HG03432 (cell line): ENCODE data around the gene BCR.

Source experiments
- ATAC-seq: cut with Tn5 transposase; IDR thresholded peaks from one replicate; pipeline ENCODE4 v1.9.1; 2021; ENCODE audit warnings: mild to moderate bottlenecking, moderate library complexity; ENCODE audit not compliant: unreplicated experiment

BCR gene

DNA sequence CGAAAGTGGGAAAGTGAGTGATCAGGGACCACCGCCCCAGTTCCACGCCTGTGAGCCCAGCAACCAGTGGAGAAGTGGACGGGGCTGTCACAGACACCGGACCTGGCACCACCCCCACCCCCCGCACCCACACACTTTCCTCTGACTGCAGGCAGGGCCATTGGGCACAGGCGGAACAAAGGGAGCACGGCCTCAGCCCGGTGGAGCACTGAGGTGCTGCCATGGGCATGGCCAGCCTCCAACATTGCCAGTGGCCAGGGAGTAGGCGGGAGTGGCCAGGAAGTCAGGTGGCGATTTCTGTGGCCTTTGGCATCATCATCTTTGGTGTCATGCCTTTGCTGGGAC, 78.5 kb downstream of the BCR start:
- no peak for ATAC-seq

DNA sequence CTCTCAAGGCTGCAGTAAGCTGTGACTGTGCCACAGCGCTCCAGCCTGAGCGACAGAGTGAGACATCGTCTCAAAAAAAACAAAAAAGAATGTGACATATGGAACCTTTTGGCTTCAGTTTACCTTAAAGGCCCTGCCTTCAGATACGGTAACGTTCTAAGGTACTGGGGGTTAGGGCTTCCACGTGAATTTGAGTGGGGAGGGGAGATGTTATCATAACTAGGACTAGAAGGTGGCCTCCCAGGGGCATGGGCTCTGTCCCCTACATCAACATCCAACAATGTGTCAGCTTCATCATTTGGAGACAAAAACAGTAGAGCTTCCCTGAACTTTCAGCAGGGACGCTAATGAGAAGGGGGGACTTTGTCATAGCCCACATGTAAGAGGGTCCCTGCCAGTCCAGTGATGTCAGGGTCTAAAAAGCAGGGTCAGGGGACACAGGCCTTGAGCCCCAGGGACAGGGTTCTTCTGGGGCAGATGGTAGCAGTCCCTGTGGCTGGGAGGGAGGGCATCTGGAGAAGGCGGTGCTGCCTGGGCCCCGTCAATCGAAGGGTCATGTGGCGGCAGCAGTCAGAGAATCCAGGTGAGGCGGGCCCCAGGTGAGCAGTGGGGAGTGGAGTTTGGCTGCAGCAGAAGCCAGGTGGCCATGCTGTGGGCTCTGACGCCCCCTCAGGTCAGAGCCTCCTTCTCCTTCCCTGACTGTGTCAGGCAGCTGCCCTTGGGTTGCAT, 79.8 kb downstream of the BCR start:
- ATAC-seq = no peak

DNA sequence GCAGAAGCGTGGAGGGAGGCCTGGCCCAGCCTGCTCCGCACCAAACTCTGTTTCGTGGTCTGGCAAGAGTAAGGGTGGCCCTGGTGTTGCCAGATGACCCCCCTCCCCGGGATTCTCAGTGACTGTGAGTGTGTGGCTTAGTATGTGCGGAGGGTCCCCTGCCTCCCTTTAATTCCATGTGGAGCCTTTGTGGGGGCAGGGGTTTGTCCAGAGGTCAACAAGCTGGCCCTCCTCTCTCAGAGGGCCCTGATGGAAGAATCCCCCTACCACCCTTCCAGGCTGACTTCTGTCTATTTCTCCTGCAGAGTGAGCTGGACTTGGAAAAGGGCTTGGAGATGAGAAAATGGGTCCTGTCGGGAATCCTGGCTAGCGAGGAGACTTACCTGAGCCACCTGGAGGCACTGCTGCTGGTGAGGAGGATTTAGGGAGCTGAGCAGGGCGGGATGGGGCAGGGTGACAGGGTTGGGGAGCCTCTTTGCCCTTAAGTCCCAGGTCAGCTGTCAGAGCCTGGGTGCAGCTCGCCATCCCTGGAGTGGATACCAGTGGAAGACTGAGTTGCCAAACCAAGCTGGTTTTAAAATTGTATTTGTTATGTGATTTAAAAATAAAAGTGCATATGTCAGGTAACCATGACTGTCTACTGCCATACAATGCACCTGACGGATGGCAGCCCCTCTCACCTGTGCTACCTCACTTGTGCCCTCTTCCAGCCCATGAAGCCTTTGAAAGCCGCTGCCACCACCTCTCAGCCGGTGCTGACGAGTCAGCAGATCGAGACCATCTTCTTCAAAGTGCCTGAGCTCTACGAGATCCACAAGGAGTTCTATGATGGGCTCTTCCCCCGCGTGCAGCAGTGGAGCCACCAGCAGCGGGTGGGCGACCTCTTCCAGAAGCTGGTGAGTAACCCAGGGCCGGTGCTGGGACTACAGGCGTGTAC, 80.6 kb downstream of the BCR start:
- ATAC-seq = no peak

DNA sequence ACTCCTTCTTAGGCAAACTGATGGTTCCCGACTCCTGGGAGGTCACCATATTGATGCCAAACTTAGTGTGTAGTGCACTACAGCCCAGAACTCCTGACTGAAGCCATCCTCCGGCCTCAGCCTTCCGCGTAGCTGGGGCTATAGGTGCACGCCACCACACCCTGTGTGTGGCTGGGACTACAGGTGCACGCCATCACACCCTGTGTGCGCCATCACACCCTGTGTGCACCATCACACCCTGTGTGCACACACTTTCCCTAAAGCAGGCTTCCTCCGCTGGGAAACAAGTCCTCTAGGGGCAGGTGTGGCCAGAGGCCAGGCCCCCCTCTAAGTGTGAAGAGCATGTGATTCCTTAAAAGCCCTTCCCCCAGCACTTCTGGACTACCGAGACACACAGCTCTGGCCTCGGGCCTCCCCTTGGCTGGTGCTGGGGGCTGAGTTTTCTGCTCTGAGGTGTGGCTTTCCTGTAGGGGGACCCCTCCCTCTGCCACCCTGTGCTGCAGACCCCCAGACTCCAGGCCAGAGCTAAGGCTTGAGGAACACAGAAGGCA, 81.7 kb downstream of the BCR start:
- ATAC-seq = no peak

DNA sequence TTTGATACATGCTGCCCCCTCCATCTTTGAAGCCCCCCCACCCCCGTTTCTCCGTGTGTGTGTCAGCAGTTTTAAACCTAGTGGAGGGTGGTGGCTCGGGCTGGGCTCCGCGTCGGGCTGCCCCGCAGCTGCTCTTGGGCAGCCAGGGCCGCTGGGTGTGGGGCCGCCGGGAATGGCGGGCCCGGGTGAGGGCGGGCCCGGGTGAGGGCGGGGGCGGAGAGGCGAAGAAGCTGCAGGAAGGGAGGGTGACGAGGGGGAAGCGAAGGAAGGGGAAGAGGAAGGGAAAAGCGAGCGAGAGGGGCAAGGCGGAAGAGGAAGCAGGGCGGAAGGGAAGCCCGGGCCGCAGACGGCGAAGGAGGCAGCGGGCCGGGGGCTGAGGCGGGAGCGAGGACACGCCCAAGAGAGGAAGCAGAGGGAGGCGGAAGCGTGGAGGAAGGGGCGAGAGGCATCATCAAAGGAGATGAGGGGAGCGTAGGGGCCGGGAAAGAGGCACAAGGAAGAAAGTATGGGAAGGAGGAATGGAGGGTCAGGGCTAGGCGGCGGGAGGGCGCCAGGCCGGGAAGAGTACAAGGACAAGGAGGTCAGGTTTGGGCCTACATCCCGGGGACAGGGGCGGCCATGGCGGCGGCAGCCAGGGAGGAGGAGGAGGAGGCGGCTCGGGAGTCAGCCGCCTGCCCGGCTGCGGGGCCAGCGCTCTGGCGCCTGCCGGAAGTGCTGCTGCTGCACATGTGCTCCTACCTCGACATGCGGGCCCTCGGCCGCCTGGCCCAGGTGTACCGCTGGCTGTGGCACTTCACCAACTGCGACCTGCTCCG, 82.4 kb downstream of the BCR start:
- ATAC-seq = no peak

DNA sequence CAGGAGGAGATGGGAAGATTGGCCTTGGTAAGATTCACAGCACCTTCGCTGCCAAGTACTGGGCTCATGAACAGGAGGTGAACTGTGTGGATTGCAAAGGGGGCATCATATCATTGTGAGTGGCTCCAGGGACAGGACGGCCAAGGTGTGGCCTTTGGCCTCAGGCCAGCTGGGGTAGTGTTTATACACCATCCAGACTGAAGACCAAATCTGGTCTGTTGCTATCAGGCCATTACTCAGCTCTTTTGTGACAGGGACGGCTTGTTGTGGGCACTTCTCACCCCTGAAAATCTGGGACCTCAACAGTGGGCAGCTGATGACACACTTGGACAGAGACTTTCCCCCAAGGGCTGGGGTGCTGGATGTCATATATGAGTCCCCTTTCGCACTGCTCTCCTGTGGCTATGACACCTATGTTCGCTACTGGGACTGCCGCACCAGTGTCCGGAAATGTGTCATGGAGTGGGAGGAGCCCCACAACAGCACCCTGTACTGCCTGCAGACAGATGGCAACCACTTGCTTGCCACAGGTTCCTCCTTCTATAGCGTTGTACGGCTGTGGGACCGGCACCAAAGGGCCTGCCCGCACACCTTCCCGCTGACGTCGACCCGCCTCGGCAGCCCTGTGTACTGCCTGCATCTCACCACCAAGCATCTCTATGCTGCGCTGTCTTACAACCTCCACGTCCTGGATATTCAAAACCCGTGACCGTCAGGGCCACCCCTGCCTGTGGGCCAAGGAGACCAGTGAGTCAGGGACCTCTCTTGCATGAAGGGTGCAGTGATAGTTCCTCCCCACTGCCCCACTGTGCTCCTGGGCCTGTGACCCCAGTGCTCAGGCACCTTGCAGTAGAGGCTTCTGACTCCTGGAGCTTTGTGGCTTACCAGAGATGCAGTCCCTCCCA, 83.6 kb downstream of the BCR start:
- no peak for ATAC-seq

DNA sequence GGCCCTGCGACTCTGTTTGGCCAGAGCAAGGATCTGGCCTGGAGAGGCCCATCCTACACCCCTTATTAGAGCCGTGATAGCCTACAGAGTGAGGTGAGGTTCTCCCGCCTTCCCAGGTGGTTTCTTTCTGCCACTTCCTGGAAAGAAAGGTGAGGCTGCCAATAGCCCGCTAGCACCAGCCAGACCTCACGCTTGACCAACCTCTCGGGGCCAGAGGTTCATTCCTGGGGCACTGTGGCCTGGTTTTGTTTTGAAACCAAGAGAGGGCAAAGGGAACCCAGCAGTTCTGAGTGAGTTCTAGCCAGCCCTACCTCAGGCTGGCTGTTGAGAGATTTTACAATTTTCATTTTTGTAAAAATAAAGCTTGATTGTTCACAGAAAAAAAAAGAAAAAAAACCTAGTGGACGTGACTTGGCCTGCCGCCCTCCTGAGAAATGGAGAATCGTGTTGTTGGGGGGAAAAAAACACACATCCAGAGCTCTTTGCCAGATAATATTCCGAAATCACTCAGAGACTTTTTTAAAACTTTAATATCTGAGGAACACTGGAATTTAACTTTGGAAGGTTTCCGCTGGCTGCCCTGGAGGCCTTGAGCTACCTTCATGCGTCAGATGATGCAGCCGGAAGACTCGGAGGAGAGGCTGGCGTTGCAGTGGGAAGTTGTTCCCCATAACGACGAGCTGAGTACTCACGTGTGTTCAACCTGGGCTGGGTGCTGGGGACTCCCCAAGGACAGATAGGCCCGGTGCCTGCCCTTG, 84.5 kb downstream of the BCR start:
- no peak for ATAC-seq

DNA sequence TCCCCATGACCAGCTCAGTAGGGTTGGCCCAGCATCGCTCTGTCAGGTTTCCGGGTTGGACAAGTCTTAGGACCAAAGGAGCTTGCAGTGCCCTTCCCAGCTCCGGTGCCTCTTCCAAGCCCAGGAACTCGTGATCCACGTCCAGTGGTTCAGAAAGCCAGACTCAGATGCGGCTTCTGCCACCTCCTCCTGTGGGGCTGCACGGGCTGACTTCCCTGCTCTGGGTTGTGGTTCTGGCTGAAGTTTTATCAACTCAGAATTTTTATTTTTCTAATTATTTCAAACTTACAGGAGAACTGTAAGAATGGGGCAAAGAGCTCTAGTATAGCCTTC, 85.0 kb downstream of the BCR start:
- ATAC-seq = no peak

DNA sequence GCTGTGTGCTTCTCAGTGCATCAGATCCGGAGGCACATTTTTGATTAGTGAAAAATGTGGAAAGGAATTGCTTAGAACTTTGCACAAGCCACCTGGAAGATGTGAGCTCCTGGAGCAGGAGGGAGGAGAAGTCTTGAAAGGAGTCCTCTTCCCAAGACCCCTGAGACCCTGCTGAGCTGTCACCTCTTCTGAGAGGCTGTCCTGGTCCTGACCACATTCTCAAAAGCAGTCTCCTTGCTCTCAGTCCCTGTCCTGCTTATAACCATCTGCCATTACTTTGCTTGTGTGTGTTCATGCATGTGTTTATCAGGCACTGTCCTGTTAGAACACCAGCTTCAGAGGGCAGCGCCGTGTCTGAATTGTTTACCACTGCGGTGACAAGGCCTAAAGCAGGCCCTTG, 86.5 kb downstream of the BCR start:
- no peak for ATAC-seq

DNA sequence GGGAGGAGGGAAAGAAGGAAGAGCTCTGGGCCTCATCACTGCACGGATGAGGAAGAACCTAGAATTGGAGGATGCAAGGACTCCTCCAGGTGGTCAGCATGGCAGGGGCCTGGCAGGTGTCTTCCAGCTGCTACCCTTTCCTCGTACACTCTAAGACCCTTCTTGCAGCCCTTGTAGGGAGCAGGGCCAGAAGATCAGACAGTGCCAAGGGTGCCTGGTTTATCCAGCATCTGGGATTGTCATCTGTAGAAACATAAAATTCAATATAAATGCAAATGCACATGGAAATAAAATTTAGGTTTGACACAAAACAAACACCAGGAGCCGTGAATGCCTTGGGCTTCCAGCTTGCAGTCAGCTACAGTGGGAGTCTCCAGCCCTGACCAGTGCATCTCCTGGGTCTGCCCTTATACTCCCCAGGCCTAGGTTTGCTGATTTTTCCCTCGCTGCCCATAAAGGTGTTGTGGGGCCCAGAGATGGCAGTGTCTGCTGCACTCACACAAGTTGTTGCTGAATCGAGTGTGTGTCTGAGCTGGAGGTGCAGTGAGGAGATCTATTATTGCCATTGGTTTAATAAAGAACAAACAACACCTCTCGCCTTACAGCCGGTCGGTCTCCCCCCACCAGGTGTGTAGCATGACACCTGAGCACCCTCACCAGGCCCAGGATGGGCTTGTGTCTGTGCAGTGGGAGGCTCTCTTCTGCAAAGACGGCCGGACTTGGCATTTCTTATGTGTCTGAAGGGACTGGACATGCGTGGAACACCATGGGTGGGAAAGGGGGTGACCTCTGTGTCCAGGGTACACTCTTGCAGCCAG, 87.1 kb downstream of the BCR start:
- no peak for ATAC-seq

DNA sequence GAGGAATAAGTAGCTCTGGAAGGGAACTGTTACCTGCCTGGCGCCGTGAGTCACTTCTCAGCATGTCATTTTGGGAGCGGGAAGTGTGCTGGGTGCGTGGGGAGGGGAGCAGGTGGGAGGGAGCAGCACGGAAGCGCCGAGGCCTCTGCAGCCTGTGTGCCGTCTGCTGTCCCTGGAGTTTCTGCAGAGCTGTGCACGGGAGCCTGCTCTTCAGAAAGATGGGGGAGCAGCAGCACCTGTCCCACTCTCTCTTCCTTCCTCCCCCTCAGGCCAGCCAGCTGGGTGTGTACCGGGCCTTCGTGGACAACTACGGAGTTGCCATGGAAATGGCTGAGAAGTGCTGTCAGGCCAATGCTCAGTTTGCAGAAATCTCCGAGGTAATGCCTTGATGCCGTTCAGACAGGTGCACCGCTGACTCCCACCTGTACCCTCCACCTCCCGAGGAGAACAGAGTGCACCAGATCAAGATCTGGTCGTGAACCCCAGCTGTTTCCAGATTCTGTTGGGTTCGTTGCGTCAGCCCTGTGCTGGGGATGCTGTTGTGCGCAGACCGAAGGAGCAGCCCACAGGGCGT, 87.9 kb downstream of the BCR start:
- no peak for ATAC-seq

DNA sequence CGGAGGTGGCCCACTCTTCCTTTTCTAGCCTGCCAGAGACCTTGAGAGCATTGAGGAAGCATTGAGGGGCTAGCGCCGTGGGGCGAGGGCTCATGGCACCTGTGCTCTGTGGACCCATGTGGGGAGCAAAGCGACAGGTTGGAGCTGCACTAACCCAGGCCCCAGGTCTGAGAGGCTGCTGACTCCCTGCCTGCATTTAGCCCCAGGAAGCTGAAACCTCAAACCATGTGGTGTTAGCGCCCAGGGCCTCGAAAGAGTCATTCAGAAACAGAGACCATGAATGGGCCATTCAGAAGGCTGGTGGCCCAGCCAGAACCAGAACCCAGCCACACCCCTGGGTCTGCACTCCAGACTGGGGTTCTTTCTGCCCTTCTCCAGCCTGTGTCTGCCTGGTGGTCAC, 88.6 kb downstream of the BCR start:
- no peak for ATAC-seq

DNA sequence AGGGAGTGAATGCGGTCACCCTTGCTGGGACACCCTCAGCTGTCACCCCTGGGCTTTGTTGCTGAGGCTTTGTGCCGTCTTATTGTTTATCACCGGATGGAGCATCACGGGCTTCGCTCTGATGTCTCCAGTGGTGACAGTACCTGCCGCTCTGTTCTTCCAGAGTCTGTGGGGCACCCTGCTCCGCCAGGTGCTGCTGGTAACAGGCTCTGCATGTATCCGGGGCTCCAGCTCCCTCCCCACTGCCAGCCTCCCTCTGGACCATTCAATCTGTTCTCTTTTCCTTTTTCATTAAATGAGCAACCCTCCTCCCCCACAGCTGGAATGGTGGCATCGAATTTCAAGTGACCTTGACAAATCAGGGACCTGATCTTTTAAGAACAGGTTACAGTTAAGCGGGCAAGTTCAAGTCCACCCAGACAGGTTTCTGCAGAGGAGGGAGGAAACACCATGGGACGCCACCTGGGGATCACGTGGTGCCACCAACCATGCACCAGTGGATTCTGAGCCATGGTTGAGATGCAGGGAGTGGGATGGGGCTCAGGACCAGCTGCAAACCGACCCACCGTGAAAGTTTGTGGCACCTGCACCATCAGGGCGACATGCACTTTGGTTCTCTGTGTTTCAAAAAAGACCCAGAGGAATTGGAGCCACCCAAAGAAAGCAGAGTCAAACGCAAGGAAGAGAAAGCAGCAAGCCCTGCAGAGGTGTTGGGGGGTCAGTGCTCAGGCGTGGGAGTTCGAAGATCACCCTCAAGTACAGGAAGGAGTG, 89.3 kb downstream of the BCR start:
- no peak for ATAC-seq

DNA sequence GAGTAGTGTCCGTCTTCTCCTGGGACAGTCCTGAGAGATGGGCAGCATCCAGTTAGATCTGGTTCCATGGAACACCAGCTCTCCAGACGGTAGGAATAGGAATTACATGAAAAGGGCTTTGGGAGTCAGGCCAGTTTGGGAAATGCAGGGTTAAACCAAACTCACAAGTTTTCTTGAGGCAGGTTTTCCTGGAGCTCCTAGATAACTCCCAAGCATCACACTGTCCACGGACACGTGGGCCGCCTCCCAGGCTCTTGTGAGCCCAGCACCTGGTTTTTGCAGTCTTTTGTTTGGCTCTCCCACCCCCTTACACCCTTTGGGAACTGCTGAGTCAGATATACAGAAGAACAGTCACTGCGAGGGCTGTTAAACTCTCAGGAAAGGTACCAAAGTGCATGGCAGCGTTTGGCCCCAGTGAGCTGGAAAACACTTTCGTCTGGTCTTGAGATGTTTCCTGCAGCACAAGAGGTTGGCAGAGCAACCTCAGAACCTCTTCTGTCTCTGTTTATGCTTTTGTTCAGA, 90.0 kb downstream of the BCR start:
- no peak for ATAC-seq

DNA sequence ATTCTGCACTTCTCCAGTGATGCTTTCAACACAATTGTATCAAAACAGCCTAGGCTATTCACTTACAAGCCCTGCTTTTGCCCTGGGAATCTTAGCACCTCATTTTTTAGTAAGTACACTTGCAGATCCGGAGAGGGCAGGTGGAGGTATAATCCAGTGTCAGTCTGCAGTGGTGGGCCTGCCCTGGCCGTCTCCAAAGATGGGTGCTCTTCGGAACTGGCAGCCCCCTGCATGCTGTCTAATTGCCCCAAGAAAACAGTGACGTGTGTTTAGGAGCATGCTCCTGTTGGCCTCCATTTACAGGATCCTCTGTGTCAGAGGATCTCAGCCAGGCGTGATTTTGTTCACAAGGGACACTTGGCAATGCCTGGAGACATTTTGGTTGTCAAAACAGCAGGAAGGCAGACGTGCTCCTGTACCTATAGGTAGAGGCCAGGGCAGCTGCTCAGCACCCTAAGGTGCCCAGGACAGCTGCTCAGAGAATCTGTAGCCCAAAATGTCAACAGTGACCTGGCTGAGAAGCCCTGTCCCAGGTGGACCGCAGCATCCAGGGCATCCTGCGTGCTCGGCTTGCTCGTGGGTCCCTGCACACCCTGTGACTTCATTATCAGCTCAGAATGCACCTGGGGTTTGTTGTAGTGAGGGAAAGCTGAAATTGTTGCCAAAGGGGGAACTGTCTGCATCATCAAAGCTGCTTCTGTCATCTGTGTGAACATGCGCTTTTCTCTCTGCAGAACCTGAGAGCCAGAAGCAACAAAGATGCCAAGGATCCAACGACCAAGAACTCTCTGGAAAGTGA, 90.7 kb downstream of the BCR start:
- no peak for ATAC-seq

DNA sequence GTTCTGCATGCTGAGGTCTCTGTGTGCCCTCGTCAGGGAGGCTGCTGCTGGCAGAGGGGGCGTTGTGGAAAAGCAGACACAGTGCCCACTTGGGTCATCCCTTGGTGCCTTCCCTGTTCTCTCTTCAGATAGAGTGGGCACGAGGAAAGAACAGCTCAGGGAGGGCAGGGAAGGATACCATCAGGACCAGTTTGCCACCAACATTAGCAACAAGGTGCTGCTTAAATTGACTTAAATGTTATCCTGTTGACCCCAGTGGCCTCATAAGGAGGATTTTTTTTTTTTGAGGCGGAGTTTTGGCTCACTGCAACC, 91.2 kb downstream of the BCR start:
- ATAC-seq = no peak

DNA sequence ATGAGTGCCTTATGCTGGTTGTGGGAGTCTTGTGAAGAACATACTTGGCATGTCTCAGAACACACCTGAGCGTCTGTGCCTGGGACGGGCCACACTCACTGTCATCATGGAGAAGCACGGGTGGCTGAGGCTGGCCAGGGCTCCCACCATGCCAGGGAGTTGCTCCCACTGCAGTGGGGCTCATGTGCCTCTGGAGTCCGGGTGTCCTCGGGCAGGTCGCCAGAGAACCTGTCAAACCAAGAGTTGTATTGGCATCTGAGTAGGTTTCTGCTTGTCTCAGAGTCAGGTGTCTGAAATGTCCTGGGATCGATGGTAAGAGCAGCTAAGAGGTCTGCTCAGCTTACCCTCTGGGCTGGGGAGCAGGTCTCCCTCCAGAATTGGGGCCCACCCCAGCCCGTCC, 92.1 kb downstream of the BCR start:
- no peak for ATAC-seq
